Measurements from ENCODE around the gene ZNF280D. TPM values are rescaled to one million over a fixed set of nuclear protein-coding genes. Genes with fewer than 3 reads are reported as not detected.

Gene ZNF280D
- total RNA-seq, 4 donors from 2014 or later = 22.1 to 86.2 (median 33.0) TPM

GRCh38 chr15:56677271-56677670 lies 56.0 kb downstream of the ZNF280D start:
- no peak for TF ChIP-seq CTCF (IDR thresholded peaks at IDR 0.05)
- ATAC-seq (ENCODE audit: low FRiP score) = no peak
- no peak for DNase-seq (ENCODE audit: low spot score)

- ATAC-seq (ENCODE audit: low FRiP score) (no peak), DNase-seq (ENCODE audit: low spot score) (no peak)
- TF ChIP-seq CTCF (IDR thresholded peaks at IDR 0.05) = no peak
Measured at GRCh38 chr15:56675930-56676329, 57.4 kb downstream of the ZNF280D start.

- DNase-seq (ENCODE audit: low spot score) (no peak), ATAC-seq (ENCODE audit: low FRiP score) (no peak)
- no peak for TF ChIP-seq CTCF (IDR thresholded peaks at IDR 0.05)
Measured at GRCh38 chr15:56674857-56675256, 58.5 kb downstream of the ZNF280D start.

- TF ChIP-seq CTCF (IDR thresholded peaks at IDR 0.05) = no peak
- ATAC-seq (ENCODE audit: low FRiP score) = no peak
Measured at GRCh38 chr15:56672721-56673120, 60.6 kb downstream of the ZNF280D start.

GRCh38 chr15:56667517-56667916 lies 65.8 kb downstream of the ZNF280D start:
- TF ChIP-seq CTCF (IDR thresholded peaks at IDR 0.05) = no peak
- DNase-seq (ENCODE audit: low spot score) (no peak), ATAC-seq (ENCODE audit: low FRiP score) (no peak)

More at GRCh38 chr15:56672721-56673120, 60.6 kb downstream of the ZNF280D start:
- no peak for DNase-seq (ENCODE audit: low spot score)

- no peak for TF ChIP-seq CTCF (IDR thresholded peaks at IDR 0.05)
- ATAC-seq (ENCODE audit: low FRiP score) = no peak
- no peak for DNase-seq (ENCODE audit: low spot score)
Measured at GRCh38 chr15:56660943-56661342, 72.4 kb downstream of the ZNF280D start.

GRCh38 chr15:56659197-56659596 lies 74.1 kb downstream of the ZNF280D start:
- ATAC-seq (ENCODE audit: low FRiP score) (no peak), DNase-seq (ENCODE audit: low spot score) (no peak)
- TF ChIP-seq CTCF (IDR thresholded peaks at IDR 0.05) = no peak
